Ramos (cell line): Measurements from ENCODE around the gene LIMS4.
"Not testable (repeated sequence)": the region's sequence is repeated elsewhere in the genome, so short reads cannot be mapped to it uniquely, and the experiment has no call there.

Experiments
- in situ Hi-C: fragments of 300-500 bp; cut with MboI; formaldehyde crosslinking; loops from one replicate; pipeline ENCODE4 v1.14.3; 2022; ENCODE audit warnings: low sequenced_read_pairs; ENCODE audit not compliant: unreplicated experiment

The LIMS4 gene

DNA sequence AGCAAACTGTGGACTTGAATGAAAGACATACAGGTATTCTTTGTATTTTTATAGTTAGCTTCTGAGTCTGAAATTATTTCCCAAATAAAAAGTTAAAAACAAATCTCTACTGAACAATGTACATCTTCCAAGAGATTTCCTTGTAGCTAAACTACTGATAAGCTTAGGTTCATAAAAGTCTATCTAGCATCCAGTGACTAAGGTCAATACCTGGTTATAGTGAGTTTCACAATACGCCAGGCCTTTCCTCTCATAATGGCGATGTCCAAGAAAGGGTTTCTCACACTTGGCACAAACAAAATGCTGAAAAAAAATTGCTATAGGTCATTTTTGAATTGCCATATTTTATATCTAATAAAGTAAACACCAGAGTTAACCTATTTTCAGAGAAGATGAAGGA lies 21.7 kb downstream of the LIMS4 start:
- in situ Hi-C loops = not testable (repeated sequence)

- in situ Hi-C loops = not testable (repeated sequence)
Measured at GRCh38 chr2:110449127-110449947, 23.3 kb downstream of the LIMS4 start.

DNA sequence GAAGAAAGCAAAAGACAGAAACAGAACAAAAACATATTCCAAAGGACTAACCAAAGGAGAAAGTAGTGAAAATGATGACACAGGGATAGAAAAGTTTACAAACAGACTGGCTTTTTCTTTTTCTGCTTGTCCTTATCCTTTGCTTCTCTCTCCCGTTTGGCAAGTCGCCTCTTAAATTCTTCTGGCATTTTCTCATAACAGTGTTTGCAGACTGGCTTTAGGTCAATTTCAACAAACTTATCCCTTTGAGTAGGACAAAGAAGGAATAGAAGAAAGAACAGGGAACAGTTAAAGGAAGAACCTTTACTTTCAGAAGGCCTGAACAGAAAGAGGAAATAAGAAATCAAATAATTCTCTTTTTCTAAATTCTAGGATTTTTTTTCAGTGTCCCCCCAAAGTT lies 26.0 kb downstream of the LIMS4 start:
- in situ Hi-C loops = not testable (repeated sequence)

- in situ Hi-C loops = not testable (repeated sequence)
Measured at GRCh38 chr2:110443305-110444005, 29.2 kb downstream of the LIMS4 start.

GRCh38 chr2:110441905-110442304 lies 30.7 kb downstream of the LIMS4 start:
- in situ Hi-C loops = not testable (repeated sequence)

DNA sequence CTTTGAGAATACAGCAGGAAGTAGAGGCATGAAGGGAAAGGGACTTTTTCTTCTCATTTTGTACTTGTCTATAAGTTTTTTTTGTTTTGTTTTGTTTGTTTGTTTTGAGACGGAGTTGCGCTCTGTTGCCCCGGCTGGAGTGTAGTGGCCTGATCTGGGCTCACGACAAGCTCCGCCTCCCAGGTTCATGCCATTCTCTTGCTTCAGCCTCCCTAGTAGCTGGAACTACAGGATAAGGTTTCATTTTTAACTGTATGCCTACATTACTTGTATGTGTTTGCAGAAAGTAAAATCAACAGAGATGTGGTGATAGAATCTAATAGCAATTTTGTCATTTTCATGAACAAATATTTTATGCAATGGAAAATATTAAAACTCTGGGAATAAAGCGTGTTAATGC lies 38.1 kb downstream of the LIMS4 start:
- in situ Hi-C loops = not testable (repeated sequence)

- in situ Hi-C loops = not testable (repeated sequence)
Measured at GRCh38 chr2:110425725-110426124, 46.9 kb downstream of the LIMS4 start.

- in situ Hi-C loops = not testable (repeated sequence)
Measured at GRCh38 chr2:110424421-110424820, 48.2 kb downstream of the LIMS4 start.

DNA sequence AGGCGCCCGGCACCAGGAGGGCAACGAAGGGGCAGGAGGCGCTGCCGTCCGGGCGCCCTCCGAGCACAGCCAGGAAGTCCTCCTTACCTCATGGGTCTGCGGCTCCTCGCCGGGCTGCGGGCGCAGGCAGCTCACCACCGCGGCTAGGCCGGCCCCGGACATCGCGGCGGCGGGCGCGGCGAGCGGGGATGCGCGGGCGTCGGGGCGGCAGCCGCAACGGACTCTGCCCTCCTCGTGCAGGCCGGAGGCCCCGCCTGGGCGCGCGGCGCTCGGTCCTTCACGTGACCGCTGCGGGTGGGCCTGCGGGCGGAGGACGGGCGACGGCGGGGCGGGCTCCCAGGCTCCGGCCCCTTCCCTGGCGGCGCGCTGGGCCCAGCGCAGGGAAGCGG lies 49.0 kb downstream of the LIMS4 start:
- in situ Hi-C loops = not testable (repeated sequence)

DNA sequence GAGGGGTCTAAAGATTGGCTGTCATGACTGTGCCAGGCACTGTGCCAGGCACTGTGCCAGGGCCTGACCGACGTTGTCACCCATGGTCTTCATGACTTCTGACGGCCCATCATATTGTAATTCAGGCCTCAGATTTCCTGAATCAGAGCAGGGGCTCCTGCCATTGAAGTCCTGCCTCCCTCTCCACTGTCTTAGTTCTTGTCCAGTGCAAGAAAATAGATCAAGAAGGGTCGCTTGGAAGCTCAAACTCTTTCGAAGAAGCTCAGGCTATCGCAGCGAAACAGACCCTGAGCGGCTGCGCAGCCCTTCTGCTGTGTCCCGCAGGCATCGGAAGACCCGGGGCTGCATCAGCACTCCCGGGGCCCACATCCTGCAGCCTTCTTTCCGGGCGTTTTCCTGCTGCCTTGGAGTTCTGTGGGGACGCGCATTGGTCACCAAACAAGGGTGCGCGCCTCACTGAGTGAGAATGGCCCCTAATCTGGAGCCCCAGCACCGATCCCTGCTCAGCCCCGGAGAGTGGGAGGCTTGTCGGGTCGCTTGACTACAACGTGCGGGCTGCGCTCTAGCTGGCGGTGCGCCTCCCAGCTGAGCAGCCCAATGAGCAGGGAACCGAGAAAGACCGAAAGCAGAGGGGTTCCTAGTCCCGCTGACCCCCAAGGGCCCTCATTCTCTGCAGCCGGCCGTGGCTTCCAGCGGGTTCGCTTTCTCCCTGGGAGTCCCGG lies 49.6 kb downstream of the LIMS4 start:
- in situ Hi-C loops = not testable (repeated sequence)

DNA sequence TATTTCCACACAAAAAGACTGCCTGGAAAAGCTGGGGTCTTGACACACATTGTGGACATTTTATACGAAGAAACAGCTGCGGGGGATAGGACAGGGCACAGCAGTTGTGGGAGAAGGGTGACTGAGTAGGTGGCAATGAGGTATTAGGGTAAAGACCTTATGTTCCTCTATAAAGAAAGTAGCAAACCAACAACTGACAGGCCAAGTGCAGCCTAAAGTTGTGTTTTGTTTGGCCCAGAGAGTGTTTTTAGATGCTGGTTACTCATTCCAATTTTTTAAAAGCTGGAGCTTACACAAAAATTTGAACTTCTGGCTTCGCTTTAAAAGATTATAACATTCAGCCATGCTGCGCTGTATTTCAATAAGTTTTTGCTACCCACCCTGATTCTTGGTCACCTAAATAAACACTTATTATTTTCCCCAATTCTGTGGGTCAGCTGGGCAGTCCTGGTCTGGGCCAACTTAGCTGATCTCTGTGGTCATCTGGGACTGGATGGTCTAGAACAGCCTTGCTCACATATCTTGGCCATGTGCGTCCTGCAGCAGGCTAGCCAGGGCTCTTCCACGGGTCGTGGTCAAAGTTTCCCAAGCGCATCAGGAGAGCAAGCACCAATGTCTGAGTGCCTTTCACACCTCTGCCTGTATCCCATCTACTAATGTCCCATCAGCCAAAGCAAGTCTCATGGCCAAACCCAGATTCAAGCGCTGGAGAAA lies 51.8 kb downstream of the LIMS4 start:
- in situ Hi-C loops = not testable (repeated sequence)

DNA sequence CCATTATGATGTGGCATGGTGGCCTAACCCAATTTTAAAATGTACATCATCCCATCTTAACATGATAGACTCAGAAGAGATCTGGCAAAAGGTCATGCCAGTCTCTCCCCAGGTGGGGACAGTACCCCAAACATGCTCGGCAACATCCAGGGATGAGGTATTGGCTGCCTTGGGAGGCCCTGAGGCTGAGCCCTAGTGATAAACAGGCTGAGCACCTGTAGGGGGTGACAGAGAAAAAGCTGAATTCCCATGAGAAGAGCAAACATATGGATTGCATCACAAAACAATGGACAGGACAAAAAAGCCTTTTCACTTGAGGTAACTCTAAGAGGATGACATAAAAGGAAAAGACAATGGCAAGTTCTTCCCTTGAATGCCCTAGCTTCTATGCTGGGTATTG lies 65.5 kb downstream of the LIMS4 start:
- in situ Hi-C loops = not testable (repeated sequence)

DNA sequence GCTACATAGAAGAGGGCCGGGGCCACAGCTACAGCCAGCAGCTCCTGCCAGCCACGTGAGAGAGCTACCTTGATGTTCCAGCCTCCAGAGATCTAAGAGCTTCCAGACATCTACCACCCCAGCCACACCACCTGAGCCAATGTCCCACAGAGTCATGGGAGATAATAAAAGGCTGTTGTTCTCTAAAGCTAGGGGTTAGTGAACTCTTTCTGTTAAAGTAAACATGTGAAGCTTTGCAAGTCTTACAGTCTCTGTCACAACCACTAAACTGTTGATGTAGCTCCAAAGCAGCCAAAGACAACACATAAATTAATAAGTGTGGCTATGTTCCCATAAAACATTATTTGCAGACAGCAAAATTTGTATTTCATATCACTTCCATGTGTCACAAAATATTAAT lies 67.6 kb downstream of the LIMS4 start:
- in situ Hi-C loops = not testable (repeated sequence)

DNA sequence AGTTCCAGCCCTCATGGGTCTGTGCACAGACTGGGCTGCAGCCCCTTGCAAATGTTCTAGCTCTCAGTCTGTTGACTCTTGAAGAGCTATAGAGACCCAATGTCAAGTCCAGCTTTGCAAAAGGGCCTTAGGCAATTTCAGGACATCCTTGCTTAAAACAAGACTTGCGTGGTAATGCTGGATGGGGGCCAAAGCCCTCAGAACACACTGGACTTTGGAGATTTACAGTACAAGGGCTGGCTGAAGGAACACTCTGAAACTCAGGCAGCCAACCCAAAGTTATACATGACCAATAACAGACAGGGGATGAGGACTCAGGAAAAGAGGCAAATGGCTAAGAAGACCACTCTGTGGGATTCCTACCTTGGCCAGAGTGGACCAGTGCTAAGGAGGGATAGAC lies 68.4 kb downstream of the LIMS4 start:
- in situ Hi-C loops = not testable (repeated sequence)

DNA sequence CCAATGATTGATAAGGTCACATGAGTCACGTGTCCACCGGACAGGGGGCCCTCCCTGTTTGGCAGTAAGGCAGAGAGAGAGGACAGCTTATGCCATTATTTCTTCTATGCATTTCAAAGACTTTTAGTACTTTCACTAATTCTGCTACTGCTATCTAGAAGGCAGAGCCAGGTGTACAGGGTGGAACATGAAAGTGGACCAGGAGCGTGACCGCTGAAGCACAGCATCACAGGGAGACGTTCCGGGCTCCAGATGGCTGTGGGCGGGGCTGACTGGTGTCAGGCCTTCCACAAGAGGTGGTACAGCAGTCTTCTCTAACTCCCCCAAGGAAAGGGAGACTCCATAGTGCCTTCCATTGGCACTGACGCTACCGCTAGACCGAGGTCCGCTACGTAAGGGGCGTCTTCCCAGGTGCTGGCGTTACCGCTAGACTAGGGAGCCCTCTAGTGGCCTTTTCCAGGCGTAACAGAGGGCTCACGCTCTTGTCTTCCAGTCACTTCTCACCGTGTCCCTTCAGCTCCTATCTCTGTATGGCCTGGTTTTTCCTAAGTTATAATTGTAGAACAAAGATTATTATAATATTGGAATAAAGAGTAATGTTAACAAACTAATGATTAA lies 71.5 kb downstream of the LIMS4 start:
- in situ Hi-C loops = not testable (repeated sequence)

- in situ Hi-C loops = not testable (repeated sequence)
Measured at GRCh38 chr2:110399378-110399777, 73.2 kb downstream of the LIMS4 start.

- in situ Hi-C loops = not testable (repeated sequence)
Measured at GRCh38 chr2:110395990-110396389, 76.6 kb downstream of the LIMS4 start.
